HG03064 (cell line): ENCODE data around the gene DDX4.
"Not testable (repeated sequence)": the region's sequence is repeated elsewhere in the genome, so short reads cannot be mapped to it uniquely, and the experiment has no call there.

Experiments used
- ATAC-seq: cut with Tn5 transposase; IDR thresholded peaks from one replicate; pipeline ENCODE4 v1.9.1; 2021; ENCODE audit warnings: low read depth; ENCODE audit not compliant: unreplicated experiment

Gene DDX4

GRCh38 chr5:55737793-55738192, at the start of gene DDX4:
Gene DDX4 (plus strand): TSS chr5:55738061. CDS start chr5:55738964, 903 bp downstream.
- ATAC-seq: no peak

- no peak for ATAC-seq
Observed at GRCh38 chr5:55691265-55692105, 46.4 kb upstream of the DDX4 start.

GRCh38 chr5:55692106-55692417, 45.8 kb upstream of the DDX4 start:
- ATAC-seq: no peak

- ATAC-seq: no peak
Observed at GRCh38 chr5:55692509-55692908, 45.4 kb upstream of the DDX4 start.

GRCh38 chr5:55694152-55694830, 43.6 kb upstream of the DDX4 start:
- no peak for ATAC-seq

- ATAC-seq: not testable (repeated sequence)
Observed at GRCh38 chr5:55696704-55697103, 41.2 kb upstream of the DDX4 start.

GRCh38 chr5:55699041-55699688, 38.7 kb upstream of the DDX4 start:
- no peak for ATAC-seq

- no peak for ATAC-seq
Observed at GRCh38 chr5:55700745-55701144, 37.1 kb upstream of the DDX4 start.

- ATAC-seq: no peak
Observed at GRCh38 chr5:55701462-55702103, 36.3 kb upstream of the DDX4 start.

- no peak for ATAC-seq
Observed at GRCh38 chr5:55702598-55703345, 35.1 kb upstream of the DDX4 start.

- no peak for ATAC-seq
Observed at GRCh38 chr5:55706230-55706629, 31.6 kb upstream of the DDX4 start.

- ATAC-seq: no peak
Observed at GRCh38 chr5:55708732-55709131, 29.1 kb upstream of the DDX4 start.

GRCh38 chr5:55711507-55712022, 26.3 kb upstream of the DDX4 start:
- ATAC-seq: no peak

GRCh38 chr5:55712023-55712859, 25.6 kb upstream of the DDX4 start, which contains the start of gene SLC38A9:
Gene SLC38A9 (minus strand): TSS chr5:55712324. CDS start chr5:55697958, 14,366 bp downstream.
- peak; percentile 100 for ATAC-seq

GRCh38 chr5:55713871-55714270, 24.0 kb upstream of the DDX4 start:
- no peak for ATAC-seq

- no peak for ATAC-seq
Observed at GRCh38 chr5:55714339-55714738, 23.5 kb upstream of the DDX4 start.

GRCh38 chr5:55714749-55715148, 23.1 kb upstream of the DDX4 start:
- ATAC-seq: no peak

GRCh38 chr5:55715519-55716078, 22.3 kb upstream of the DDX4 start:
- no peak for ATAC-seq

GRCh38 chr5:55719026-55719425, 18.8 kb upstream of the DDX4 start:
- ATAC-seq: not testable (repeated sequence)
